IMR-90 (cell line): ENCODE measurements around the gene UBA1. TPM values are rescaled to one million over a fixed set of nuclear protein-coding genes. Genes with fewer than 3 reads are reported as not detected.
A peak's percentile ranks its signal among the peaks of the same experiment; 100 is the strongest.

Experiments
- ATAC-seq: fragments of 200-7000 bp; cut with Tn5 transposase; 2 replicates; pipeline ENCODE4 v1.9.1; 2020; ENCODE audit warnings: low read depth, mild to moderate bottlenecking, moderate library complexity
- BruUV-seq: library from RNA; stranded (reverse); fragments of 400-500 nt; replicated peaks from 2 replicates; lab custom pipeline; 2021; lab: Mats Ljungman, UMichigan
- CTCF ChIA-PET: fragments of 300-600 bp; formaldehyde crosslinking; extraction: SDS; loops from one replicate; lab custom pipeline; 2021; ENCODE audit warnings: antibody characterized with exemption; lab: Yijun Ruan, JAX
- POLR2A ChIA-PET: fragments of 300-600 bp; sonication (Branson Sonifier 250); formaldehyde crosslinking; loops from one replicate; lab custom pipeline; 2022; ENCODE audit warnings: antibody characterized with exemption; ENCODE audit not compliant: unreplicated experiment; lab: Charles Lee
- DNase-seq: peaks from one replicate; pipeline ENCODE4 v3.0.0; 2013
- H2AFZ ChIP-seq: replicated peaks from 2 replicates; pipeline ENCODE3; 2013; ENCODE audit warnings: low read length, mild to moderate bottlenecking; ENCODE audit not compliant: poor library complexity
- H2AK5ac ChIP-seq: 2 replicates; pipeline ENCODE4 v1.6.1; 2013; ENCODE audit warnings: low read depth, low read length, inconsistent platforms
- H2AK9ac ChIP-seq: replicated peaks from 2 replicates; pipeline ENCODE3; 2013; ENCODE audit warnings: mild to moderate bottlenecking, low read depth, low read length, moderate library complexity; ENCODE audit not compliant: poor library complexity
- H2BK120ac ChIP-seq: 2 replicates; pipeline ENCODE4 v1.6.1; 2013; ENCODE audit warnings: low read depth, low read length, inconsistent platforms
- H2BK15ac ChIP-seq: 3 replicates; pipeline ENCODE4 v1.6.1; 2013; ENCODE audit warnings: low read depth, low read length, inconsistent platforms
- H2BK20ac ChIP-seq: 2 replicates; pipeline ENCODE4 v1.6.1; 2013; ENCODE audit warnings: low read depth, mild to moderate bottlenecking, inconsistent platforms, low read length, moderate library complexity
- H2BK5ac ChIP-seq: 2 replicates; pipeline ENCODE4 v1.6.1; 2013; ENCODE audit warnings: mild to moderate bottlenecking, low read depth, low read length, inconsistent platforms; ENCODE audit not compliant: poor library complexity, severe bottlenecking
- H3K14ac ChIP-seq: replicated peaks from 2 replicates; pipeline ENCODE4 v1.6.1; 2013; ENCODE audit warnings: low read depth, low read length, inconsistent platforms
- H3K18ac ChIP-seq: 2 replicates; pipeline ENCODE4 v1.6.1; 2013; ENCODE audit warnings: low read depth, low read length, control low read depth
- H3K23ac ChIP-seq: 2 replicates; pipeline ENCODE4 v1.6.1; 2013; ENCODE audit warnings: low read depth, low read length, inconsistent platforms
- H3K27ac ChIP-seq: 2 replicates; pipeline ENCODE4 v1.5.1; 2013; ENCODE audit warnings: mild to moderate bottlenecking, control low read depth, low read length; ENCODE audit not compliant: insufficient read depth
- H3K27me3 ChIP-seq: 2 replicates; pipeline ENCODE4 v1.6.1; 2013; ENCODE audit warnings: low read length; ENCODE audit not compliant: control insufficient read depth, insufficient read depth
- H3K36me3 ChIP-seq: 2 replicates; pipeline ENCODE4 v1.6.1; 2013; ENCODE audit warnings: low read length, mixed read lengths; ENCODE audit not compliant: control insufficient read depth, insufficient read depth
- H3K4ac ChIP-seq: 2 replicates; pipeline ENCODE4 v1.6.1; 2013; ENCODE audit warnings: low read depth, low read length, inconsistent platforms
- H3K4me1 ChIP-seq: 2 replicates; pipeline ENCODE4 v1.6.1; 2013; ENCODE audit warnings: low read length, mixed read lengths; ENCODE audit not compliant: control insufficient read depth, insufficient read depth
- H3K4me2 ChIP-seq: 2 replicates; pipeline ENCODE4 v1.6.1; 2013; ENCODE audit warnings: low read depth, mild to moderate bottlenecking, control low read depth, low read length, moderate library complexity
- H3K4me3 ChIP-seq: 2 replicates; pipeline ENCODE4 v1.5.1; 2013; ENCODE audit warnings: low read depth, mild to moderate bottlenecking, control low read depth, low read length, moderate library complexity; ENCODE audit not compliant: insufficient read depth
- H3K56ac ChIP-seq: 2 replicates; pipeline ENCODE4 v1.6.1; 2013; ENCODE audit warnings: low read length, inconsistent platforms; ENCODE audit not compliant: insufficient read depth; ENCODE audit errors: extremely low read depth
- H3K79me1 ChIP-seq, 2 experiments: 2 replicates each; pipeline ENCODE4 v1.6.1; 2013; ENCODE audit warnings: low read length in 2 of 2, inconsistent platforms in 1 of 2, low read depth in 1 of 2
- H3K9ac ChIP-seq: 2 replicates; pipeline ENCODE4 v1.6.1; 2013; ENCODE audit warnings: low read depth, low read length, control low read depth
- H3K9me1 ChIP-seq: 2 replicates; pipeline ENCODE4 v1.6.1; 2013; ENCODE audit warnings: low read length, inconsistent platforms; ENCODE audit not compliant: insufficient read depth
- H3K9me3 ChIP-seq: 2 replicates; pipeline ENCODE4 v1.6.1; 2013; ENCODE audit warnings: low read length; ENCODE audit not compliant: control insufficient read depth, insufficient read depth
- H4K20me1 ChIP-seq: 2 replicates; pipeline ENCODE4 v1.6.1; 2013; ENCODE audit warnings: low read length, inconsistent platforms; ENCODE audit not compliant: insufficient read depth
- H4K5ac ChIP-seq: 2 replicates; pipeline ENCODE4 v1.6.1; 2013; ENCODE audit warnings: mild to moderate bottlenecking, low read depth, low read length, control low read depth
- H4K8ac ChIP-seq, 2 experiments: 2 replicates each; pipeline ENCODE4 v1.6.1; 2013; ENCODE audit warnings: low read depth in 2 of 2, low read length in 2 of 2, control low read depth in 1 of 2, inconsistent platforms in 1 of 2
- H4K91ac ChIP-seq: 2 replicates; pipeline ENCODE4 v1.6.1; 2013; ENCODE audit warnings: low read depth, low read length, inconsistent platforms; ENCODE audit not compliant: insufficient read depth
- BHLHE40 ChIP-seq: fragments of 150-350 bp; IDR thresholded peaks from 2 replicates; pipeline ENCODE4 v1.6.1; 2016; ENCODE audit warnings: mild to moderate bottlenecking, low read depth, low read length
- CEBPB ChIP-seq: IDR thresholded peaks from 2 replicates; pipeline ENCODE4 v1.6.1; 2012; ENCODE audit warnings: low read depth, low read length, improper control_type of control experiment
- CHD1 ChIP-seq: IDR thresholded peaks from 2 replicates; pipeline ENCODE4 v1.6.1; 2012; ENCODE audit warnings: low read depth, low read length, improper control_type of control experiment
- CTCF ChIP-seq: conservative IDR thresholded peaks from 2 replicates; pipeline ENCODE4 v1.5.1; 2012; ENCODE audit warnings: mild to moderate bottlenecking, low read depth, low read length, improper control_type of control experiment
- ELK1 ChIP-seq: fragments of 150-350 bp; IDR thresholded peaks from 2 replicates; pipeline ENCODE4 v1.6.1; 2016; ENCODE audit warnings: low read depth, mild to moderate bottlenecking, low read length, moderate library complexity, borderline replicate concordance
- FOS ChIP-seq: fragments of 150-350 bp; IDR thresholded peaks from 2 replicates; pipeline ENCODE4 v1.6.1; 2016; ENCODE audit warnings: low read depth, low read length
- MAFK ChIP-seq: IDR thresholded peaks from 2 replicates; pipeline ENCODE4 v1.6.1; 2012; ENCODE audit warnings: low read depth, low read length, improper control_type of control experiment
- MAZ ChIP-seq: IDR thresholded peaks from 2 replicates; pipeline ENCODE4 v1.6.1; 2012; ENCODE audit warnings: low read depth, mild to moderate bottlenecking, low read length, improper control_type of control experiment, moderate library complexity, borderline replicate concordance
- MXI1 ChIP-seq: IDR thresholded peaks from 2 replicates; pipeline ENCODE4 v1.6.1; 2012; ENCODE audit warnings: low read depth, mild to moderate bottlenecking, low read length, moderate library complexity, borderline replicate concordance
- NFE2L2 ChIP-seq: fragments of 150-350 bp; IDR thresholded peaks from 2 replicates; pipeline ENCODE4 v1.6.1; 2016; ENCODE audit warnings: low read depth, mild to moderate bottlenecking, low read length
- POLR2A ChIP-seq: IDR thresholded peaks from 2 replicates; pipeline ENCODE4 v1.6.1; 2012; ENCODE audit warnings: mild to moderate bottlenecking, low read depth, low read length
- RAD21 ChIP-seq: IDR thresholded peaks from 2 replicates; pipeline ENCODE4 v1.6.1; 2012; ENCODE audit warnings: low read length, improper control_type of control experiment
- RCOR1 ChIP-seq: IDR thresholded peaks from 2 replicates; pipeline ENCODE4 v1.6.1; 2012; ENCODE audit warnings: mild to moderate bottlenecking, low read length, improper control_type of control experiment; ENCODE audit not compliant: insufficient replicate concordance
- RFX5 ChIP-seq: IDR thresholded peaks from 2 replicates; pipeline ENCODE4 v1.8.0; 2012; ENCODE audit warnings: low read depth, mild to moderate bottlenecking, low read length, moderate library complexity
- SMC3 ChIP-seq: fragments of 150-350 bp; IDR thresholded peaks from 2 replicates; pipeline ENCODE4 v1.6.1; 2016; ENCODE audit warnings: low read depth, mild to moderate bottlenecking, antibody characterized with exemption, low read length, moderate library complexity
- WGBS, 2 experiments: methylation state at CpG; one replicate each; pipeline versions ENCODE4 v1.1.5 to v1.1.7; 2013; ENCODE audit warnings: missing lambda C conversion rate in 2 of 2; ENCODE audit not compliant: insufficient read length in 1 of 2; ENCODE audit errors: extremely low coverage in 2 of 2; 5-methylcytosine and 5-hydroxymethylcytosine counted together
- dilution Hi-C: fragments of 300-500 bp; cut with HindIII; formaldehyde crosslinking; loops from one replicate; pipeline ENCODE4 v1.14.3; 2018; ENCODE audit warnings: low sequenced_read_pairs; ENCODE audit not compliant: unreplicated experiment
- in situ Hi-C: fragments of 300-500 bp; cut with MboI; formaldehyde crosslinking; loops from 3 replicates; pipeline ENCODE4 v1.14.3; 2019; ENCODE audit warnings: low sequenced_read_pairs, inconsistent platforms, mixed read lengths
- intact Hi-C: fragments of 100-400 bp; cut with micrococcal nuclease; formaldehyde crosslinking; loops from 2 replicates; pipeline ENCODE4 v1.10.0; 2022
- polyA plus RNA-seq, 3 experiments: library from polyadenylated mRNA; depleted of rRNA; stranded (reverse); fragments of >200 nt; gene quantifications; 2 replicates each; pipeline ENCODE4 v1.2.3, GENCODE V29; 2012; ENCODE audit warnings: low replicate concordance in 1 of 3
- total RNA-seq: library from RNA; depleted of rRNA; stranded (reverse); fragments of >200 nt; gene quantifications from 2 replicates; pipeline ENCODE4 v1.2.3, GENCODE V29; 2012
- TF ChIP-seq, protein P1 (sequence below): fragments of 150-350 bp; IDR thresholded peaks from 2 replicates; pipeline ENCODE4 v1.6.1; 2017; ENCODE audit warnings: mild to moderate bottlenecking, antibody characterized with exemption, low read length, low read depth

Gene UBA1
- total and polyA plus RNA-seq, 2 of the 4 experiments (the other 2 are of a cell fraction) = 299 to 343 TPM

- Histone ChIP-seq H3K56ac (no peak overlapping the region), H2AFZ (no peak overlapping the region), H3K36me3 (peaks cover 15% of the 10 kb centered on the region), H3K27me3 (peaks cover 2% of the 10 kb centered on the region; the same call in 1 of the 2 replicates), H4K20me1 (no peaks in the 10 kb centered on the region; the same call in 1 of the 2 replicates), H4K91ac (no peak overlapping the region), H3K14ac (no peak overlapping the region), H3K18ac (no peak overlapping the region), H2BK20ac (no peak overlapping the region), H4K5ac (no peak overlapping the region), H3K9me1 (no peaks in the 10 kb centered on the region), H3K4ac (no peak overlapping the region), H4K8ac (no peak overlapping the region), H2BK120ac (no peak overlapping the region), H2AK5ac (no peak overlapping the region), H2AK9ac (peak overlapping the region; percentile 25), H2BK5ac (no peak overlapping the region), H3K27ac (no peak overlapping the region), H2BK15ac (no peak overlapping the region), H3K23ac (no peak overlapping the region), H3K4me2 (no peak overlapping the region), H3K4me1 (no peaks in the 10 kb centered on the region), H3K9me3 (no peaks in the 10 kb centered on the region), H3K9ac (no peak overlapping the region), H3K4me3 (no peak overlapping the region), H3K79me1 (peaks cover 5 to 11% of the 10 kb centered on the region in 2 experiments; a peak in 3 of 4 replicates)
- in situ Hi-C loops (no loop called here), dilution Hi-C loops (no loop called here), intact Hi-C loops (no loop called here)
- ChIA-PET CTCF (no interaction called here), POLR2A (no interaction called here)
- no peak for DNase-seq
- no peak for ATAC-seq
- TF ChIP-seq NFE2L2 (no peak), FOS (no peak), RAD21 (no peak), CEBPB (no peak), POLR2A (no peak), BHLHE40 (no peak), RCOR1 (no peak), CTCF (no peak), MXI1 (no peak), SMC3 (no peak), RFX5 (no peak), ELK1 (no peak), MAFK (no peak), MAZ (no peak), CHD1 (no peak)
- TF ChIP-seq, protein P1, sequence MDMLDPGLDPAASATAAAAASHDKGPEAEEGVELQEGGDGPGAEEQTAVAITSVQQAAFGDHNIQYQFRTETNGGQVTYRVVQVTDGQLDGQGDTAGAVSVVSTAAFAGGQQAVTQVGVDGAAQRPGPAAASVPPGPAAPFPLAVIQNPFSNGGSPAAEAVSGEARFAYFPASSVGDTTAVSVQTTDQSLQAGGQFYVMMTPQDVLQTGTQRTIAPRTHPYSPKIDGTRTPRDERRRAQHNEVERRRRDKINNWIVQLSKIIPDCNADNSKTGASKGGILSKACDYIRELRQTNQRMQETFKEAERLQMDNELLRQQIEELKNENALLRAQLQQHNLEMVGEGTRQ = no peak
- no CpG with 5 or more reads among the region's 4 CpGs for WGBS, 2 experiments
- no TSS peak for BruUV-seq
These were observed 6.4 kb upstream of the UBA1 start for GRCh38 chrX:47187106-47187677.
